Astrocyte of the hippocampus (primary cell): Measurements from ENCODE around the gene EXT2.

Experiments used
- DNase-seq: peaks from one replicate; pipeline ENCODE4 v3.0.0; 2011; ENCODE audit warnings: low read depth, low spot score

EXT2 gene

DNA sequence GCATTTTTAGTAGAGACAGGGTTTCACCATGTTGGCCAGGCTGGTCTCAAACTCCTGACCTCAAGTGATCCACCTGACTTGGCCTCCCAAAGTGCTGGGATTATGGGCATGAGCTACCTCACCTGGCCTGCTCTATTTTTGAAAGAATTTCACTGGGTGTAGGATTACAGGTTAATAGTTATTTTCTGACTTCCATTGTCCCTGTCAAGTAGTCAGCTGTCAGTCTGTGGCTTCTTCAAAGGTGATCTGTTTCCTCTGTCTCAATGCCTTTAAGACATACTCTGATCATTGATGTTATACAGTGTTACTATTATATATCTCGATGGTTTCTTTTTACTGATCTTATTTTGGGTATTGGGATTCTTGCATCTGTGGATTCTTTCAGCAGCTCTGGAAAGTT, 10.1 kb upstream of the EXT2 start:
- no peak for DNase-seq

DNA sequence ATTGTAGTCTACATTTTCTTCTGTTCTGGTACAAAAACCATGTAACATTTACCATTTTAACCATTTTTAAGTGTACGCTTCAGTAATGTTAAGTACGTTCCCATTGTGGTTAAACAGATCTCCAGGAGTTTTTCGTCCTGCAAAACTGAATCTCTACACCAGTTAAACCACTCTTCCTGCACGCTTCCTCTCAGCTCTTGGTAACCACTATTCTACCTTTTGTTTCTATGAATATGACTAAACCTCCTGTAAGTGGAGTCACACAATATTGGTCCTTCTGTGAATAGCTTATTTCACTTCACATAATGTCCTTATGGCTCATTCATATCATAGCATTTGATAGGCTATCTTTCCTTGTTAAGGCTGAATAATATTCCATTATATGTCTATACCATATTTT, 7.1 kb upstream of the EXT2 start:
- no peak for DNase-seq

DNA sequence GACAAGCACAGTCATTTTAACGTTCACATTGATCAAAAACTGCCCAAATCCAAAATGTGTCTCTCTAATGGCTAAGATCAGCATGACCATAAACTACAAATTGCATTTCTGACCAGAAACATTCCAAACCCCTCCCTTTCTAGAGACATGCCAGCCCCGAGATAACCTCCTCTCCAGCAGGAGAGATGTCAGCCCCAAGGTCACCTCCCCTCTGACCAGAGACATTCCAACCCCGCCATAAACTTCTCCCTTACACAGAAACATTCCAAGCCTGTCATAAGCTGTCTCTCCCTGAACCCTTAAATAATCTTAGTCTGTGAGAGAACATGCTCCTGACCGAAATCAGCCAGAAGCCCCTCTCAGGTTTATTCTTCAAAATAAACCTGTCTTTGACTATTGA, 6.6 kb upstream of the EXT2 start:
- no peak for DNase-seq

DNA sequence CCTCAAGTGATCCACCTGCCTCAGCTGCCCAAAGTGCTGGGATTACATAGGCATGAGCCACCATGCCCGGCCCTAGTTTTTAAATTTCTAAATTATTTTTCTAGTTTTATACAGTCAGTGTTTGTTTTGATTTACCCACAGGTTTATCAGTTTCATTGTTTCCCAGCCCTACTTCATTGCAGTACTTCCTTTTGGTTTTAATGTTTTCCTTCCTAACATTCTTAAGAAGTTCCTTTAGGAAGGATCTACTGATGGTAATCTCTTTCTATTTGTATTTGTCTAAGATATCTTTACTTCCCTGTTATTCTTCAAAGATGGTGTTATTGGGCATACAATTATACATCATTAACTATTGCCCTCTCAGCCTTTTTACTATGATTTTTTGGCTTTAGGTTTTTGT, 4.9 kb upstream of the EXT2 start:
- no peak for DNase-seq

DNA sequence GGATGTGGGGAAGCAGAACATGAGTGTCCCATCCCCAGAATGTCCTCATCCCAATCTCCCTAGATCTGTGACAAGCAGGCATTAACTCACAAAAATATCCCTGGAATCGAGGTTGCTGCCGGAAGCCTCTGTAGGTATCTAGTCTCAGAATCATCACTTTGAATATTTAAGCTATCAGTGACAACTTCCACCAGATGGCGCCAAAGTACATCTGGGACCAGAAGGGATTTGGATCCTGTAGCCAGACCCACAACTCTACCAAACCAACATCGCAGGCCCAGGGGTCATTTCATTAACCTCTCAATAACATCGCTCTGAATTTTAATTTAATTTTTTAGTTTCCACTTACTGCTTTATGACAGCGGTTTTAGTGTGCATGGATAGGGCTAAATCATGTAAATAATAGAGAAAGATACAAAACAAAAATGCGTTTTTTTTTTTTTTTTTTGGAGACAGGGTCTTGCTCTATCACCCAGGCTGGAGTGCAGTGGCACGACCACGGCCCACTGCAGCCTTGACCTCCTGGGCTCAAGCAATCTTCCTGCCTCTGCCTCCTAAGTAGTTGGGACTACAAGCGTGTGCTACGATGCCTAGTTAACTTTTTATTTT, 1.1 kb upstream of the EXT2 start:
- DNase-seq: peak; percentile 84

DNA sequence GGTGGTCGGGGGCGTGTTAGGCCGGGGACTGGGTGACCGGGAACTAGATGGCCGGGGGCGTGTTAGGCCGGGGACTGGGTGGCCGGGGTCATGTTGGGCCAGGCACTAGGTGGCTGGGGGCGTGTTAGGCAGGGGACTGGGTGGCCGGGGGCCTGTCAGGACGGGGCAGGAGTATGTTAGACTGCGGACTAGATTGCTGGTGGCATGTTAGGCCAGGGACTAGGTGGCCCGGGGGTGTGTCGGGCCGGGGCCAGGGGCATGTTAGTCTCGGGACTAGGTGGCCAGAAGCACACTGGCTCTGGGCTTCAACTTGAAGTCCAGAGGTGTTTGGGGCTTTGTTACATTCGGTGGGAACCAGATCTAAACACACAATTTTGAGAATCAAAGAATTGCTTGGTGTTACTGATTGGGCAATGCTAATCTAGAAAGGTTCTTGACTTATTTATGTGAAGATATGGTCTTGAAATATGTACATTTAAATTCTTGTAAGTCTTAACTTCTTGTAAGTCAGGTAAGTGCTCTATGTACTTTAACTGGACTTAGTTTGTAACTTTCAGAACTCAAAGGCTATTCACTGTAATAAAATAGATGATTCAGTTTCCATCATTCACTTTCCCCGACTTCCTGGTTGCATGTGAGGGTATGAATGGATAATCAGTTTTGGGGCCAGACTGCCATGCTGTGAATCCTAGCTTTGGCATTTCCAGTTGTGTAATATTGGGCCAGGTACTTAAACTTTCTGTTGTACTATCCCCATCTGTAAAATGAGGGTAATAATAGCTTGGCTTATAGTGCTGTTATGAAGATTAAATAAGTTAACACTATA, 1.1 kb downstream of the EXT2 start:
- DNase-seq: peak; percentile 16

DNA sequence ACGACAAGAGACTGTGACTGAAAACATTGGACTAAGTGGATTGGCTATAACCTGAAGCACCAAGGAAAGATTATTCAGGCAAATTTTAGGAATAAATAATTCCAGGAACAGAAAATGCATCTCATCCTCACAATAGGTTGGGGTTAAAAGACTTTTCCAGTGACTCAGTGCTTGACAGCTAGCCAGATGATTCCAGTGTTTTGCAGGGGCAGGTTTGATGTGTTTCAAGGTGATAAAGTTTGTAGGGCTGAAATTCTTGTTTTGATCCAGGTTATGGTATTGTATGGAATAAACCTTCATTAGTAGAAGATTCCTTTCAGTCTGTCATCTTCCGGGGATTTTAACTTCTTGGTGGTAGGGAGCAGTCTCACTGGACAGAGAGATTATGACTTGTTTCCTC, 2.3 kb downstream of the EXT2 start:
- DNase-seq: peak; percentile 44

DNA sequence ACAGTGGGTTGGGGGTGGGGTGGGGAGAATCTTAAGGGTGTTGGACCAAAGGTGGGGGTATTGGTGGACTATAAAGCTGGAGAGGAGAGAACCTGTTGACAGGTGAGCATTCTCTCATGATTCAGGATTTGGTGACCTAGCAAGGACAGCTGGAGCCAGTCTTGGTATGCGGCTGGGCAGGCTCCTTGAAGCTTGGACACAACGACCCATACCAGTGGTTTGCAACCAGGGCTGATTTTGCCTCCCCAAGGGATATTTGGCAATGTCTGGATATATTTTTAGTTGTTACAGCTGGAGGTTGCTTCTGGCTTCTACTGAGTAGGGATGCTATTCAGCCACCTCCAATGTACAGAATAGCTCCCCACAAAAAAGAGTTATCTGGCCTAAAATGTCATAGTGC, 5.6 kb downstream of the EXT2 start:
- DNase-seq: no peak

DNA sequence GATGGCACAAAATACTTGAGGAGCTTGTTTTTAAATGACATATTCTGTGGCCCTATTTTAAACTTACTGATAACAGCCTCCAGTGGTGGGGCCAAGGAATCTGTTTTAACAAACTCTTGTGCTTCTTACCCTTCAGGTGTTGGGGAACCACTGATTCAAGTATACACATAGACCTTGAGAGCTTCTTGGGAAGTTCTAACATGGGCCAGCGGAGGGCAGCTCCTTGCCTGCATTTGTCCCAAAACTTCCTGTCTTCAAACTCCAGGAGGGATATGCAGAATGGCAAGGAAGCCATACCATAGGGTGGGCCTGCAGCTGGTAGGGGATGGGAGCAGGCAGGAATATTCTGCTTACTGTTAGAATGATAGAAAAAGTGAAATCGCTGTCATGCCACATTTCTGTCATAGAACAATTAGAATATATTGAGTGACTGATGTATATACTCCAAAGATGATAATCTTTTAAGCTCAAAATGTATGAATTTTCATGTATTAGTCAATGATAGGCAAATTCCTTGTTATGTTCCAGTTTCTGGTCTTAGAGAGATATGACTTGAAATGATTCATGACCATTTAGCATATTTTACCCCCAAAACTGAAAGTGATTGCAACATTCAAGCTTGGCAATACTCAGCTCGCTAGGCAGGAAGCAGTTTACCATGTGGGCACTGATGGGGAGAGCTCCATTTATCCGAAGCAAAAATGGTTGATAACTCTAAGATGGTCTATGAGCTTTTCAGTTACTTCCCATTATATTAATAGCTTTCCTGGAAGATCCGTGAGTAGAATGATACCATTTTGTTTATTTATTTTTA, 9.2 kb downstream of the EXT2 start:
- no peak for DNase-seq

DNA sequence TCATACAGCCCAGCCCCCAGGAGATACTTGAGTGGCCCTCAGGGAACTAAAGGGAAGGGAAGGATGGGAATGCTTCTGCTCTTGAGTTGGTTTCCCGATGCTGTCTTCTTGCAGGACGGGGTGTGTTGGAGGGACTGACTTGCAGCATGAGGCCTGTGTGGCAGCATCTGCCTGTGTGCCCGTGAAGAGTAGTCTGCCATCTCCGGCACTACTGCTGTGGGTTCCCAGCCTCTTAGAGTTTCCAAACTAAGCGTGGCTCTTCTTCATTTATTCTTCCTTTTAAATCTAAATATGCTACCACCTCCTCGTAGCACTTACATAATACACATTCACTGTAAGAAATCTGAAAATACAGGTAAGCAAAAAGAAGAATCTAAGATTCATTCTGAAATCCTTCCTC, 12.8 kb downstream of the EXT2 start:
- DNase-seq: no peak

DNA sequence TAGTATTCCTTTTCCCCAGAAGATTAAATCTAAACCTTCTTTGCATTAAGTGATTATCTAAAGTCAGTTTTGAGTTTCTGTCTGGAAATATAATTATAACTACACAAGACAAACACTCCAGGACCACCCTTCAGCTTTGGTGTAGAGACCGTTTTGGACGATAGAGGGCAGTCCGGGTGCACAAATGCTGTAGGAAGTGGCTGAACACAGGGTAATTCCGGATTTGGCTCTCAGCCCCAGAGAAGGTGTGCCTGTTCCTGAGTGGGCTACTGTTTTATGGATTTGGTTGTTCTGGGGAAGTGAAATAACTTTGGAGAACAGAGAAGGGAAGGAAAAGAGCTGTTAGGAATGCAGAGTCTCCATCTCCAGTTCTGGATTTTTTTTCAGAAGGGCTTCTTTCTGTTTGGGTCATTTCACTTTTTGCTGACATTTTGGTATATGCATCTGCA, 14.8 kb downstream of the EXT2 start:
- DNase-seq: peak; percentile 68

DNA sequence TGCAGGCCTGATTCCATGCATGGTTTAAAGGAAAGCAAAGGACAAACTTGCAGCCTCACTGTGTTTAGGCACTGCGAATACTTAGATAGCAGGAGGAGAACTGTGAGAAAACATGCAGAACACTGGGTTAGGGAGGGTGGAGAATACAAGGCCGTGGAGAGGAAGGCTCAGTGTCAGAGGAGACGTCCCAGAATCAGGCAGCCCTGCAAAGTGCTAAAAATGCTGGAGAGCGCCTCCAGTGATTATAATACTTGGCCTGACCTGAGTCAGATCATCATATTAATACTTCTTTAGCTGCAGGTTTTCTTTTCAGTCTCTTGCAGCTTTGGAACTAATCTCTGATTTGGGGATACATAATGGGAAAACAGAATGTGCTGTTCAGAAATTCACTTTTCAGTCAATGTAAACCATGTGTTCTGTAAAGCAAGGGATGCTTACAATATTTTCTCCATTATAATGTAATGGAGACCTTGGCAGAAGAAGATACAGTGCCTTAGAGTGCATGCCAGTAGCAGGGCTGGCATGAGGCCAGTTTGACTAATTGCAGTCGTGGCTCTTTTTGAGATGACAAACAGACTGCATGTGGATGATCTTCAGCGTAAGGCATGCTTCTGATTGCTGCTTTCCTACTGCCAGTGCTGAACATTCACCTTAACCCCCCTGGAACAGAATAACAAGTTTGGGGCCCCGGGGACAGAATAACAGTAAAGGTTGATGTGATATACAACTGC, 16.8 kb downstream of the EXT2 start:
- DNase-seq: peak; percentile 70

DNA sequence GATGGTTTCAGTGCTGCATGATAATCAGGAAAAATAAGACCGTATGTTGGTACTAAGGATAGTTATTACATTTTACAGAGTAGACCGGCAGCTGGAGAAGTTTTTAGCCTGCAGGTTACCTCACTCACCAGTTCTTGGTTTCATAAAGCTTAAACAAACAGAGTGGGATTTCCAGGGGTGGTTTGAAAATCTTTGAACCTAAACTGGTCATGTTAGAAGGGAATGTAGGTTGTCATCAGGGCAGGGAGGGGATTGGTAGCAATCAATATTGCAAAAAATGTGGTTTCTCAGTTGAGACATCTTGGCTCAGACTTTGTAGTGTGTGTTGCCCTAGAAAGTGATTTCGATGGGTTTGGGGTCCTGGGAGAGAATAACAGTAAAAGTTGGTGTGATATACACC, 17.5 kb downstream of the EXT2 start:
- DNase-seq: no peak

DNA sequence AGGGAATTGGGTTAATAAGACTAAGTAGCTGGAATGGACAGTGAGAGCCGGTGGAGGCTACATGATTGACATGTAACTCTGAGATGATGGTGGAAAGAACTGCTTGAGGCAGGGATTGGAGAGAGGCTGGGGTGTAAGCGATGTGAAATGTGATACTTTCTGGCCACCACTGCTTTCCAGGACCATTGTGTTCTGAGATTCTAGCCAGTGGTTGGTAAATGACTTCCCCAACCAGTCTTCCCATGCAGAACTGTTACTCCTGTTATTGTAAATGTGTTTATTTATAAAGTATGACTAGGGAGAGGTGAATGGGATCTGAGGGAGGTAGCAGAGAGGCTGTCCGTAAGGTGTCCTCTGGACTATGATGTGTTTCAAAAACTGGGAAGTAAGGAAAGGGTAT, 18.1 kb downstream of the EXT2 start:
- no peak for DNase-seq

DNA sequence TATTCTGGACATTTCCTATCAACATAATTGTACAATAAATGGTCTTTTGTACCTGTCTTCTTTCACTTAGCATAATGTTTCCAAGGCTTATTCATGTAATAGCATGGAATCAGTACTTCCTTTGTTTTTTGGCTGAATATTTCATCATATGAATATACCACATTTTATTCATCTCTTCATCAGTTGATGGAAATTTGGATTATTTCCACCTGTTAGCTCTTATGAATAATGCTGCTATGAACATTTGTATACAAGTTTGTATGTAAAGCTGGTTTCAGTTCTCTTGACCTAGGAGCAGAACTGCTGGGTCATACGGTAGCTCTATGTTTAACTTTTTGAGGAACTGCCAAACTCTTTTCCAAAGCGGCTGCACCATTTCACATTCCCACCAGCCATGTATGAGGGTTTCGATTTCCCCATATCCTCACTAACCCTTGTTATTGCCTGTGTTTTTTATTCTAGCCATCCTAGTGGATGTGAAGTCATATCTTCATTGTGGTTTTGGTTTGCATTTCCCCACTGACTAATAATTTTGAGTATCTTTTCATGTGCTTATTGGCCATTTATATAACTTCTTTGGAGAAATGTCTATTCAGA, 20.9 kb downstream of the EXT2 start:
- no peak for DNase-seq

DNA sequence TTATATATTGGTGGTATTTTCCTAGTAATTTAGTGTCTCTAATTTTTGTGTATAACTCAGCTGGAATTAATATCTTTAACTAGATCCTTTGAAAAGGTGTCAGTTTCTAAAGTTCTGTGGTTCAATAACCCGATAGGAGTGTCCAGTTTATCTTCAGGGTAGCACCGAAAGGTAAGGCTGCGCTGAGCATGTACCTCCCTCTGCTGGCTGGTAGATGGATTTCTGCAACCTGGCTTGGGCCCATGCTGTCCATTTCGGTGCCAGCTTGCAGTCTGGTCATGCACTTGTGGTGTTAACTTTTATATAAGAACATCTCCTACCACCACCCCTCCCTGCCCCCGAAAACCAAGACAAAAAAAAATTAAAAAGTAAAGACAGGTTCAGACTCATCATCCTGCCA, 24.7 kb downstream of the EXT2 start:
- DNase-seq: no peak

DNA sequence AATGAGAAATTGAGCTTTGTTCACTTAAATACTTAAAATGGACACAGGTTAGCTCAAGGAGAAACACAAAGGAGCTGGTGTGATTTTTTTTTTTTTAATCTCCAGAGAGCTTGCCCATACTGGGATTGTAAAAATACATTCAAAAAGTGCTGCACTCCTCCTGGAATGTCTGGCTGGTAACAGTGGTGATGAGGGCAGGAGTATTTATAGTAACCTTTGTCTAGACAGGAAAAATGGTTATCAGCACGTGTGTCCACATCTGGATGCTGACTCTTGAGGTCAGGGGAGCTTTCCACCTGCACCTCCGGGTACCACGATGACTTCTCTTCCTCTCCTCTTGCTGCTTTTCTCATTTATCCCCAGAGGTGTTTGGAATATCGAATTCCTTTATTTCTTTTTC, 30.1 kb downstream of the EXT2 start:
- no peak for DNase-seq

DNA sequence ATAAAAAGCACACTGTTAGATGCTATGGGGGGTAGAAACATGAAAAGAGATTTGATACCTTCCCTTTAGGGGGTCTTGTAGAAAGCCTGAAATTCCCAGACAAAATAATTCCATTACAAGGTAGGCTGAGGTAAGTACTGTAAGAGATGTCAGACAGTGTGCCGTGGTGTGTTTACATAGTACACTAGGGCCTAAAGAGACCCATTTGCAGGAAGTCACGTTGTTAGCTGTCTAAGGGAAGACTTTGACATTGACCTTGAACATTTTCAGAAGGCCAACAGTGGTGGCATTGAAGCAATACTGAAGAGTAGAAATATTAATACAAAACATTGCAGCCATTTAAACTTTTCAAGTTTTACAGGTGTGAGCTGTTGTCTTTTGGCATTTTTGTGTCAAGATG, 30.8 kb downstream of the EXT2 start:
- DNase-seq: no peak

DNA sequence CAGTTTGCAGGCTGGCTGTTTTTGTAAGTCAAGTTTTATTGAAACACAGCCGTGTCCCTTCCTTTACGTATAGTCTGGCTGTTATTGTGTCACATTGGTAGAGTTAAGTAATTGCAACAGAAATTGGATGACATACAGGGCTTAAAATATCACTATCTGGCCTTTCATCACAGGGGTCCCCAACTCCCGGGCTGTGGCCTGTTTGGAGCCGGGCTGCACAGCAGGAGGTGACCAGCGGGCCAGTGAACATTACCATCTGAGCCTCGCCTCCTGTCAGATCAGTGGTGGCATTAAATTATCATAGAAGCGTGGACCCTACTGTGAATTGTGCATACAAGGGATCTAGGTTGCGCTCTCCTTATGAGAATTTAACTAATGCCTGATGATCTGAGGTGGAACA, 31.7 kb downstream of the EXT2 start:
- DNase-seq: no peak

DNA sequence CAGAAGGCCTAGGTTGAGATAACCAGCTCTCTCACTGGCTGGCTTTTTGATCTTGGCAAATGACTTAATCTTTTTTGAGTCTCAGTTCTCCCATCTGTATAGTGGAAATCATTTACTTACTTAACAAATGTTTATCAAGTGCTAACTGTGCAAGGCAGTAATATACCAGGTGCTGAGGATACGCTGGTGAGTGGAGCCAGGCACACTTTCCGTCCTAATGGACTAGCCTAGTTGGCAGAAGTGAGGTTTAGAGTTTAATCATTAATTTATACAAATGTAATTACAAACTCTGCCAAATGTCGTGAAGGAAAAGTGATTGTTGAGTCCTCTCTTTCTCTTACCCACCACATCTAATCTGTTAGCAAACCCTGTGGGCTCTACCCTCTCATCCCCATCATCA, 33.3 kb downstream of the EXT2 start:
- no peak for DNase-seq

DNA sequence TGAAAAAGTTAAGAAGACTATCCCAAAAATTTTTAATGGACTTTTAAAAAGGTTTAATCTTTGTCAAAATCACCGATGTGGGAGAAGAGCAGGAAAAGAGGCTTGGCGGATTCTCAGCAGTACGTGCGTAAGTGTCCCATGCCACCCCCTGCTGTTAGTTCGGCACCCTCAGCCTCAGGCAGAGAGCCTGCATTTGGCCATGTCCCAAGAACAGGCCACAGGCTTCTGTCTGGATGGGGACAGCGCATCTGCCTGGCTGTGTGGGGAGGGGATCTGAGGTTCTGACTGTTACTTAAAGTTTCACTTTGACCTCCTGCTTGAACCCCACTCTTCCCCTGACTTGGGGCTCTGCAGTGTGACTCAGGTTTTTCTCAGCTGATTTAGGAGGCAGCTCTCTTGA, 35.3 kb downstream of the EXT2 start:
- DNase-seq: no peak
